Neural cell (in vitro differentiated cells): ENCODE results near the gene PSMG4.

Experiments
- EZH2 ChIP-seq: fragments of 200-600, 300-800 bp; shearing (Covaris generic), sonication (generic); IDR thresholded peaks from 2 replicates; pipeline ENCODE4 v1.6.1; 2014; ENCODE audit warnings: antibody characterized with exemption, low read length, borderline replicate concordance, mild to moderate bottlenecking; ENCODE audit not compliant: insufficient read depth, poor library complexity, severe bottlenecking
- TAF1 ChIP-seq: IDR thresholded peaks from 2 replicates; pipeline ENCODE4 v1.6.1; 2012; ENCODE audit warnings: low read depth

DNA sequence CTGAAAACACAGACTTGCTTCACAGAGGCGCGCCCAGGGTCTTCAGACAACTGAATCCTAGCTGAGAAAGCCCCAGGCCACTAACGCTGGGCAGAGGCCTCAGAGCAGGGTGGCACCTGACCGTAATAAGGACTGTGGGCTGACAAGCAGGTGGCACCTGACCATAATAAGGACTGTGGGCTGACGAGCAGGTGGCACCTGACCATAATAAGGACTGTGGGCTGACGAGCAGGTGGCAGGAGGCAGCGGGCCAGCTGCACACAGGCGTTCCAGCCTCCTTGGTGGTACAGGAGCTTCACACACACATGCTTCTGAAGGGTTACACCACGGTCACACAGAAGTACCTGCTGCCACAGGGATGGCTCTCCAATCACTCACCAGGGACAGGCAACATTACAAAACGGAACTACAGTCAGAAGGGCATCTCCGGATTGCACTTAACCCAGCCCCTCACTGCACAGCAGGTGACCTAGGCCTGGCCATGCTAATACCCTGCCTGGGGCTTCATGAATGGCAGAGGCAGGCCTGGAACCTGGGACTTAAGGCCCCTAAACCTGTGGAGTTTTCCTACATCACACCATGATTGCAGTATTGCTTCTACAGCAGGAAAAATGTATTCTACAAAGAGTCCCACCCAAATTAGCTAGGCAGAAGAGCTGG lies 50.8 kb downstream of the PSMG4 start:
- TF ChIP-seq EZH2: no peak
- TF ChIP-seq TAF1: no peak
